Measurements from ENCODE around the gene MLYCD.

MLYCD gene

DNA sequence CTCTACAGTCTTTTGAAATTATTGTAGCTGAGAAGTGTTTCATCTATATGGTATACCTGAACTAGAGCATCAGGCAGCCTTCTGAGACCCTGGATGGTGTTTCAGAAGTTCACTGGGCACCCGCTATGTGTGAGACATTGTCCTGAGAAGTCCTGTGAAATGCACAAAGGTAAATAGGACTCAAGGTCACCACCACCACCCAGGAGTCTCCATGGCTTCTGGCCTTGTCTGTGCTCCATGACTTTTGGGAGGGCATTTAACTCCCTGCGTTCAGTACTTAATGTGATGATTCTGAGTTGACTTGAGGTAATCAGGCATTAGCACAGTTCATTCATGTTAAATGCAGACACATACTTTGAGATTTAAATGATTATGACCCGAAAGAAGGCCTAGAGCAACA lies 1.1 kb downstream of the MLYCD start:
- DNase-seq = no peak

DNA sequence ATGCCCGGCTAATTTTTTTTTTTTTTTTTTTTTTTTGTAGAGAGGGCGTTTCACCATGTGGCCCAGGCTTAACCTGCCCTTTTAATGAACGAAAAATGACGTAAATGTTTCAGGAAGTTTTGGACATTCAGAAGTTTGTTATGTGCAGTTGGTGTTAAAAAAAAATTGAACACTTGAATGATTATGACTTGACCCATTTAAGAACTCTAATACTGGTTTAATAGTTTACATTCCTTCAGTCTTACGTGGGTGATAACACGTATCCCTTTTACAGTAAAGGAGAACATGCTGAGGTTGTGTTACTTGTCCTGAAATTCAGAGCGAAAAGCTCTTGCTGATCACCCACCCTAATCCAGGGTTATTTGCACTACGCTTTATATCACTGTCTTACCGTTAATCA lies 1.7 kb downstream of the MLYCD start:
- no peak for DNase-seq

DNA sequence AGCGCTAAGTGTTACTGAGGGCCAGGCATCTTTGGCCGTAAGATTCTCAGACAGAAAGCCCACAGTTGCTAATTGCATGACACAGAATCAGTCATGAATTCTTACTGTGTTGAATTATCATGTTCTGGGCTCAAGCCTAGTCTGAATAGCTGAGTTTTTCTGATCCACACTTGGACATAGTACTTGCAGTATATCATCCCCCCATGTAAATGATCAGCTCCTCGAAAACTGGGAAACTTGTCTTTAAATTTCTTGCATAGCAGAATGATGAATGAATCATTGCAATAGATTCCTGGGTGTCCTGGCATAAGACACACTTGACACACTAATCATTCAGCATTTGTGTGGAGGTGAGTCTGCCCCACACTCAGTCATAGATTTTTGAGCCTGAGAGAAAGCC lies 2.2 kb downstream of the MLYCD start:
- no peak for DNase-seq

DNA sequence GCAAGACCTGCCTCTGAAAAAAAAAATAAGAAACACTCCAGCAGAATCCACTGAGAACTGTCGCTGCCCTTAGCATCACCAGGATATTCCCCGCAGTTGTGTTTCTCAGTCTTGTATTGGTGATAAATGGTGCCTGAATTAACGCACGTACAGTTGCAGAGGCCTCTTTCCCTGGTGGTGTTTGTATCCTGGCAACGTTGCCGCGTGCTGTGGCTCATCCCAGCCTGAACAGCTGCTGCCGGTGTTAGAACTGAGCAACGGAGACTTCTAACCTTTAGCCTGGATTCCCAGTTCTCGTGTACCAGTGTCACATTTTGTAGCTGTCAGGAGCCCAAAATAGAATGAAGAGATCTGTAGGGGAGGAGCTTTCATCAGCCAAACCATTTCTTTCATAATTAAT lies 4.8 kb downstream of the MLYCD start:
- DNase-seq = no peak

DNA sequence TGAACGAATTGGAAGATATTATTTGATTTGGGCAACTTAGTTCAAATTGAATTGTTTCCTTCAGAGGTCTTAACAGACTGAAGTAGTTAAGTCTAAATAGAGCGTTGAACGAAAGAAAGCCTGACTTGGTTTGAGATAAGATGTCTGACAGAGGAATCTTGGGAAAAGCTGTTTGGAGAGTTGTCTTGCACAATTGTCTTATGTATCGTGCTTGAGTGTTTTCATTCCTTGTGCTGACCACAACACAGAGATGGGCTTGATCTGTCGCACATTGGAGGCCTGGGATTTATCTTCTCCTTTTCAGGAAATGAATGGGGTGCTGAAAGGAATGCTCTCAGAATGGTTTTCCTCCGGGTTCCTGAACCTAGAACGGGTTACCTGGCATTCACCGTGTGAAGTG lies 7.8 kb downstream of the MLYCD start:
- DNase-seq = no peak

DNA sequence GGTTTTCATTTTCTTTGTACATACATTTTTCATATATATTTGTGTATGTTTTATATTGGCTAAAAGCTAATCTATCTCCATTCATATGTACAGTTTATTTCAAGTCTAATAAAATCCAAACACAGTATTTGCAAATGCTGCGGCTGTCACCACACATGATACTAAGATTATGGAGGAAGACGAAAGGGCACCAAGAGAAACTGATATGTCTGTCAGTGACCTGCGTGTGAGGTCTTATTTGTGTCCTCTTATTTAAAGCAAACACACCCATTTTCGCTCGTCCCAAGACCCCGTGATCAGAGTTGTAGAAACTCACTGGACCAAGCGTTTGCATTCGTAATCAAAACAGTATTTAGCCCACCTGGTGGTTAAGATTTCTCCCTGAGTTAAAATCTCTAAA lies 8.2 kb downstream of the MLYCD start:
- no peak for DNase-seq

DNA sequence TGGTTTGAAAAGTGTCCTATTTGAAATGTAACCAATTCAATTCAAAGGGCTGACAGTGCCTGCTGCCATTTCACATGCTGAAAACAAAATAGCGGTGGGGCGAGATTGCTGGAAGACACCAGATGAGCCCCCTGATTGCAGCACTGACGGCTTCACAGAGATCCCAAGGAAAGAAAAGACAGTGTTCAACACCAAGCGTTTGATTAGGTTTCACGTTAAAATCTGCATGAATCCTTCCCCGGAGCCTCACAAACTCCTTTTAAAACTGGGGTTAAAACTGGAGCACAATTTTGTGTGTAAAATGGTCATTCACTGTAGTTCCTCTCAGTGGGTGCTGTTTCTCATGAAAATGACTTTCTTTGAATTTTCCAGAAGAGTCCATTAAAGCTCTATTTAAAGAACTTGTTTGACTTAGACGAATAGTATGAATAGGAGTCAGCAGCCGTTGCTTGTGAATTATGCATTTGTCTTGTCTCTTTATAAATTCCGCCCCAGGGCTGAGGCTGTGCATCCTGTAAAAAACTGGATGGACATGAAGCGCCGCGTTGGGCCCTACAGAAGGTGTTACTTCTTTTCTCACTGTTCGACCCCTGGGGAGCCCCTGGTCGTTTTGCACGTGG lies 8.8 kb downstream of the MLYCD start:
- no peak for DNase-seq

DNA sequence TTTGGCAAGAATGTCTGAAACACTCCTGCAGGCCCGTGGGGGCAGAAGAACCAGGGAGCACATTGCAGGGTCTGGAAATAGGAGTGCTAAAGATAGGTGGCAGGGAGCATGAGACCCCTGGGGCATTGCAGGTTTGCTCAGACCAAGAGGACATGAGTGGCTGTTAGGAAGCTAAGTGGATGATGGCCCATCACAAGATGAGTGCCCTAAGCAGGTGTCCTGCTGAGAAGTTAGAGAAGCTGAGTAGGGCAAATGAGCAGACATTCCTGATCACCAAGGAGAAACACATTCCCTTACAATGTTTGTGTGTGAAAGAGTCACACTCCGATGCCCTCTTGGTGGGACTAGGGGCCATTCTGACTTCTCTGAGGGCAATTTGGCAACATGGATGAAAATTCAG lies 9.9 kb downstream of the MLYCD start:
- no peak for DNase-seq

DNA sequence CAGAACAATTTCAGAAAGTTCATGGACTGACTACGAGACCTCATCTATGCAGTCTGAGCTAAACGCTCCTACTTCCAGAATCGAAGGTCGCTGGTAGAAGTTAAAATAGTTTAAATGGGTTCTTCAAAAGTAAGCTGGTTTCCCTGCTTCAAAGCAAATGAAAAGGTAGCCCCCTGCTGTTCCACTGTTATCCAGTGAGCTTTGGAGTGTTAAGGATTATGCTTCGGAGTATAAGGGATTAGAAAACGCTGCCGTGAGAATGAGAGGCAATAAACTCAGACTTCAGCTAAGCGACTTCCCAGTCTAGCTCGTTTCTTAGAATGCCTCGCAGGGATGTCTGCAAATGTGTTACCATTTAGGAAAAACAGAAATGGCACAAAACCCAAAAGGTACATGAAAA lies 12.4 kb downstream of the MLYCD start:
- no peak for DNase-seq

DNA sequence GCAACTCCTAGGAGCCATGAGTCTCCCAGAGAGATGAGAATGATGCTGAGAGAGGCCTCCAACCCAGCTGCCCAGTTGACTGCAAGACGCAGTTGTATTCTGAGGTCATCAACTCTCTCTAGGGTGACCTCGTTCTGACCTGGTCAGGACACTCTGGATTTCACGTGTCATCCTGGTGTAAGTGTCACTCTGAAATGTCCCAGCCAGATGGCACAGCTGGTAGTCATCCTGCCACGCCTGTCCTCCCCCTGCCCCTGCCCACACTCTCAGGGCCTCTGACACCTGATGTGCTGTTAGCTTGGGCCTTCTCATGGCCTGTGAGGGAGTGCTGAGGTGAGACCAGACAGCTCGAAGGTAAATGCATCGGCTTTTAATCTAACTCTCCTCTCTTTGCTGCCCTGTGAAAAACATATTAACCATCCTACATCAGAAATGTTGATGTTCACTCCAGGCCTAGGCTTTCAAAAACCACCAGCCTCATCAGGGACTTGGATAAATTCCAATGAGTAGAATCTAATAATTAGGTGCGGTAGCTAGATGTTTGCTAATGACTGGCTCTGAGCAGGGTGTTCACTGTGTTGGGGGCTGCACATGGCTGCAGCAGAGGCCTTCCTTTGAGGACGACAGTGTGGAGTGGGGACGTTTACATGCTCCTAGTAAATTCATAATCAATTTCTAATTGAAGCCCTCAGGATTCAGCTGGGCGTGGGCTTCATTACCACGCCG lies 13.8 kb downstream of the MLYCD start:
- DNase-seq = no peak

DNA sequence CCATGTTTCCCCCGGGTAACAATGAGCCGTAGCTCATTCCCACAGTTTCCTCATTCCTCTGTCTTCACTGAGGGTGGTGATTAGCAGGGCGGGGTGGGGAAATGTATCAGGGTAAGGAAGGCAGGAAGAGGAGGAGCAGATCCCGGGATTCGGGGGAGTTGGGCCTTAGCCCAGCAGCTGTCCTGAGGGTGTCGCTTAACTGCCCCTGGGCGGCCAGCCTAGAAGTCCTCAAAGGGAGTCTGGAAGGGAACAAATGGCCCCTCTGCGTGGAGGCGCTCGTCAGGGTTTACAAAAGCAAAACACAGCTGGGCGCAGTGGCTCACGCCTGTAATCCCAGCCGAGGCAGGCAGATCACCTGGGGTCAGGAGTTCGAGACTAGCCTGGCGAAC lies 14.3 kb downstream of the MLYCD start:
- DNase-seq = no peak

DNA sequence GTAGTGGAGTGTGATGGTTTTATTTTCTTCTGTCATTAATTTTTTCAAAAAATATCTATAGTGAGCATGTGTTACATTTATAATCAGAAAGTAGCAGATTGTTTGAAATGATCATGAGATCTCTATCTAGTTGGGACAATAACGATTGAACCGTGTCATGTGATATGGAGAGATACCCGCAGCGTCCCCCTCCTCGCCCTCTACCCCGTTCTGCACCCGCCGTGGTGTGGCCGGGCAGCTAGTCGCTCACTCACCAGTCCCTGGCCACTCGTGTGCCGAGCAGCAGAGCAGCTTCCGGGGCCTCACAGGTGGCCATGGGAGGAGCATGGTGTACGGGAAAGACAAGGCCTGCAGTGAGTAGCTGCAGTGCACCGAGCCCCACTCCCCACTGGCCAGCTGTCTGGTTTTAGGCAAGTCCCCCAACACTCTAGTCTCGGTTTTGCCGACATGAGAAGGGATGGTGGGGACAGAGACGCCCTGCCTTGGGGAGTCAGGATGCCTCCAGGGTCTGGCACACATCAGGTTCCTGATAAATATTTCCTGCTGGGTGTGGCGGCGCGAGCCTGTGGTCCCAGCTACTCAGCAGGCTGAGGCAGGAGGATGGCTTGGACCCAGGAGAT lies 15.3 kb downstream of the MLYCD start:
- DNase-seq = no peak

DNA sequence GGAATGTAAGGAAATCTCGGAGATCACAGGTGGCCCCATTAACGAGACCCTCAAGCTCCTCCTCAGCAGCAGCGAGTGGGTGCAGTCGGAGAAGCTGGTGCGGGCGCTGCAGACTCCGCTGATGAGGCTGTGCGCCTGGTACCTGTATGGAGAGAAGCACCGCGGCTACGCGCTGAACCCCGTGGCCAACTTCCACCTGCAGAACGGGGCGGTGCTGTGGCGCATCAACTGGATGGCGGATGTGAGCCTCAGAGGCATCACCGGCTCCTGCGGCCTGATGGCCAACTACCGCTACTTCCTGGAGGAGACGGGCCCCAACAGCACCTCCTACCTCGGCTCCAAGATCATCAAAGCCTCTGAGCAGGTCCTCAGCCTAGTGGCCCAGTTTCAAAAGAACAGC lies 16.2 kb downstream of the MLYCD start:
- DNase-seq = no peak

DNA sequence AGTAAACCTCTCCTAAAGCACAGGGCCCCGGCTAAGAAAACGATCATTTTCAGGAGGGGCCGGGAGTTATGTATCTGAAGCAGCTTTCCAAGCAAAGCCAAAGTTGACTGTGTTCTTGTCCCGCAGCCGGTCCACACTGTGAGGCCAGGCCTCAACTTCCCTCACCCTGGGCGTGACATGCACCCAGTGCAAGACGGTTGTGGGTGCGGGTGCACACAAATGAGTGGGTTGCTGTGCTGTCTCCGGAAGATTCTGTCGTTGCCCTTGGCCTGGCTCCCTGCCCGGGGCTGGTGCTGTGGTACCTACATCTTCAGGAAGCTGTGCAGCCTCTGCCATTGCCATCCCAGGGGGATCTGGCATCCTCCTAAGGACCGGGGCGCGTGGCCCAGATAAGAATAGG lies 16.6 kb downstream of the MLYCD start:
- no peak for DNase-seq

DNA sequence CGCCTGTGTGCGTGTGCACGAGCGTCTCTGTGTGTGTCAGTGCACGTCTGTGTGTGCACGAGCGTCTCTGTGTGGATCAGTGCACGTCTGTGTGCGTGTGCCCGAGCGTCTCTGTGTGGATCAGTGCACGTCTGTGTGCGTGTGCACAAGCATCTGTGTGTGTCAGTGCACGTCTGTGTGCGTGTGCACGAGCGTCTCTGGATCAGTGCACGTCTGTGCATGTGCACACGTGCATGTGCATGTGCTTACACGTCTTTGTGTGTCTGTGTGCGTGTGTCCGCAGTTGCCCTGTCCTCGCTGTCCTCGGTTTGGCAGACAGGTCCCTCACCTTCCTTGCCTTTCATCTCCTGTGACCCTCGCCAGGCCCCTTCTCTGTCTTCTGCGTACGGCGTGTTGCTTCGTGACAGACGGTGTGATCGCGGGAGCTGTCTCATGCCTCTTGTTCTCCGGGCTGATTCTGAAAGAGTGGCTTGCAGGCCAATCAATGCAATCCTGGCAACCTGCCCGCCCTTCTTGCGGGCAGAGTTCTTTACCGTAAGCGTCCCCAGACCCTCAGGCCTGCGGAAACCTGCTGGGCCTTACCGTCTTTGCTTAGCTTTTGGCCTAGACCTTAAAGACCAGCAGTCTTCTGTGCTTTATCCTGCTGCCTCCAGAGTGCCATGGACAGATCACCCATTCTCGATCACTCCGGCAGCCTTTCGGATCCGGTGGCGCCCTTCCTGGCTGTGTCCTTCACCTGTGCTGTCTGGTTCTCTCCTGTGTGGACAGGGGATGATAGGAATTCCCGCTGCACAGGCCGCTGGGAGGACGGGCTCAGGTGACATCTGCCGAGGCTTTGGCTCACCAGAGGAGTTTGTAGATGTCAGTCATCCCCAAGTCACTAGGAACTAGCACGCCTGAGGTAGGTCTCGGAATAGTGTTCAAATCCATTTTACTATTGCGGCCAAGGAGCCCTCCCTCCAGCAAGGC lies 18.5 kb downstream of the MLYCD start:
- no peak for DNase-seq

DNA sequence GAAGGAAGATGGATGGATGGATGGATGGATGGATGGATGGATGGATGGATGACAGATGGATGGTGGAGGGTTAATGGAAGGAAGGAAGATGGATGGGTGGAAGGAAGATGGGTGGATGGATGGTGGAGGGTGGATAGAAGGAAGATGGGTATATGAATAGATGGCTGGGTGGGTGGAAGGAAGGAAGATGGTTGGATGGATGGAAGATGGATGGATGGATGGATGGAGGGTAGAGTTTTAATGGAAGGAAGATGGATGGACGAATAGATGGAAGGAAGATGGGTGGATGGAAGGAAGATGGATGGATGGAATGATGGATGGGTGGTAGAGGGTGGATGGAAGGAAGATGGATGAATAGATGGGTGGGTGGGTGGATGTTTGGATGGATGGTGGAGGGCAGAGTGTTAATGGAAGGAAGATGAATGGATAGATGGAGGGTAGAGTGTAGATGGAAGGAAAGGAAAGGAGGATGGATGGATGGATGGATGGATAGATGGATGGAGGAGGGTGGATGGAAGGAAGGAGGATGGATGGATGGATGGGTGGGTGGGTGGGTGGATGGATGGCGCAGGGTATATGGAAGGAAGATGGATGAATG lies 22.1 kb downstream of the MLYCD start:
- DNase-seq = no peak

DNA sequence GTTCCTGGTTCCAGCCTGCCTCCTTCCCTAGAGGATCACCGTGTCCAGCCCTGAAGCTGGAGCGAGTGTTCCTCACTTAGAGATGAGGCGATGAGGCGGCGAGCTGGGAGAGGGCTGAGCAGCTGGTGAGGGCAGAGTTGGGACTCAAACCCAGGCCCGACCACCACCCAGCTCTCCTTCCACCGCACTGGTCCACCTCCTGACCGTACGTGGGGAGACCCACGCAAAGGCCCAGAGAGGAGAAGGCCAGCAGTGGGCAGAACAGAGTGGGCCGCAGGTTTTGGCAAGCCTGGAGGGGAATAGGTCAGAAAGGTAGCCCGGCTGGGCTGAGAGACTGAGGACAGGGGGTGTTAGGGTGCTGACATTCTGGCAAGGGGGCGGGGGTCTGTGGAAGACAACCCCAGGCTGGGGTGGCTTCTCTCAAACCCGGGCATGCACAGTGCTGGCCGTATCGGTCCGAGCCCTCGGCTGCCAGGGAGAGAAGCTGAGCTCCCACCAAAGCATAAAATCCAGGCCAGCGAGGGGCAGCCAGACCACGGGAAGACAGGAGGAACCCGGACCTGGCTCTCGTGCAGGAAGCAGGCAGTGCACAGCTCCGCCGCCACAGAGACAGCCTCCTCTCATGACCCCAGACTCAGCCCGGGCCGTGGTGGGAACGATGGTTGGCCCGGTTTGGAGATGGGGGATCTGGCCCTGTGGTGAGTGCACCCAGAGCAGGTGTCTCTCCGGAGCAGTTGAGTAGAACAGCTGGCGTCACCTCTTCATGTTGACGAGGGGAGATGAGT lies 24.9 kb downstream of the MLYCD start:
- DNase-seq = no peak

DNA sequence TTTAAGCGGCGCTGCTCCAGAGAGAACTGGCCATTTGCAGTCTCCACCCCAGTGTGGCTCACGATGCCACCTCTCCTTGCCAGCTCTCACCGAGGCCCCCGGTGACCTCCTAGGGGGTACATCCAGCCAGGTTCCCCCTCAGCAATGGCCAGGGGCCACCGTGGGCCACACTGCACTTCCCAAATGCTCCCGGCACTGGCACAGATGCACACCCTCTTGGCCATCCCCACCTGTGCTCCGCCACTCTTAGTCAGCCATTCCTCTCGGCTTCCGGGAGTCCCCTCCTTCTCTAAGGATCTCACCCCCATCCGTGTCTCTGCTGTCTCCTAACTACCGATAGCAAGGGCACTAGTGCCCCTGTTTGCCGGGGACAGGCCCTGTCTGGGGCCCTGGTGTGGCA lies 25.8 kb downstream of the MLYCD start:
- no peak for DNase-seq

DNA sequence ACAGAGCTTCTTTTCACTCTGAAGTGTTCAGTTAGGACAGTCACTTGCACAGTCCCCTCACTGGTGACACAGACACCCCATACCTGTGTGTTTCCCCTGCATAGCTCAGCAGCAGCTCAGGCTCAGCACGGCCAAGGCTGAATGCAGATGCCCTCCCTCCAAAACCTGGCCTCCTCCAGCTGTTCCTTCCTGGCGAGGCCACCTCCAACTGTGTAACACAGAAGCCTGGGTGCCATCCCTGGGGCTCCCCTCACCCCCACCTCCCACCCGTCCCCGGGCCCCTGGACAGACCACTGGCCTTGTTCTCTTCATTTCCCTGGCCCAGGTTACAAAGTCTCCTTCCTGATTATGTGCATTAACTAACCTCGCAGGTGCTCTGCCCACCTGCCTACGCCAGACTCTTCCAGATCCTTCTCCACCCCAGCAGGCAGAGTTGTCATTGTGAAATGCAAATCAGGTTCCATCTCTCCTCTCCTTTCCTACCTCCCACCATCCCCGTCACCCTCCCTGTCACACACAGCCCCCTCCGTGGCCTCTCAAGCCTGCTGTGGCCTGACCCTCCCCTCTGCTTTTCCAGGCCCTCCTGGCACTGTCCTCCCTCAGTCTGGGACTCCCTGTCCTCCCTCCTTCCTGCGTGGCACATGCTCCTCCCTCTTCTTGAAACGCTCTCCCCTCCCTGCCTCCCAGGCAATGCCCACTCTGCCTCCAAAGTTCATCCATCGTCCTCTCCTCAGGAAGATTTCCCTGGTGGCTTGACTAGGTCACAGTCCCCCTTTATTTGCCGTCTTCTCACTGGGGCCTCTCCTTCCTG lies 26.4 kb downstream of the MLYCD start:
- no peak for DNase-seq

DNA sequence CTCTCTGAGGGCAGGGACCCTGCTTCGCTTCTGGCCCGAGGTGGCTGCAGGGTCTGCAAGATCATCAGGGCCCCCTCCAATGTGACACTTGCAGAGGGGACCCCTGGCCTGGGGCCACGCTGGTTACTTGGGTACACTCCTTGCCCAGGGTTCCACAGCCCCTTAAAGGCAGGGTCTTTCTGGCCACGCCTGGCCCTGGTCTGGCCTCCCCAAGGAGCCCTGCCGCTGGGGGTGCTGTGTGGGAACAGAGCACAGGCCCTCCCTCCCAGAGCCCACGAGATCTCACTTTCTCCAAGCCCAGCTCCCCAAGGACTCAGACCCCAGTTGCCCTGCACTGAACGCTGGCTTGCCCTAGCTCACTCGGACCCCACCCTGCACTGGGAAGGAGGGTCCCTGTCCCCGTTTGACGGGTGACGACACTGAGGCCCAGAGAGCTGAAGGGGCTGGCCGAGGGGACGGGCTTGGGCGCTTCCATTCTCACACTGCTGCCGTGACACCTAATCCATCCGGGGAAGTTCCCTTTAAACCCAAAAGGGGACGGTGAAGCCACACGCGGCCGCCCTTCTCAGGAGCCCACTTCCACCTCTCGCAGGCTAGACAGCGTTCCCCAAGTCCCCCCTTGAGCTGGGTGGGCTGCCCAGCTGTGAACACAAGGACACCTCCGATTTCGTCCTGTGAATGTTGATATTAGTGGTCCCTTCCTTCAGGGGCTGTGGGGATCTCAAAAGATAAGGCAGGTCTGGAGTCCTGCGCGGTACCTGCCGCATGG lies 27.2 kb downstream of the MLYCD start:
- DNase-seq = no peak

Data from NCI-H524 treated with DMSO at 0.1 percent for 48 hours (cell line).